AG10803 (cell line): ENCODE measurements around the gene ITGA5.
"Not testable (repeated sequence)": the region's sequence is repeated elsewhere in the genome, so short reads cannot be mapped to it uniquely, and the experiment has no call there.

Experiments
- DNase-seq: peaks from one replicate; pipeline ENCODE4 v3.0.0; 2010; ENCODE audit warnings: low read depth
- H3K4me3 ChIP-seq: 2 replicates; pipeline ENCODE4 v1.5.1; 2011; ENCODE audit warnings: mild to moderate bottlenecking, low read length, control low read depth
- CTCF ChIP-seq: conservative IDR thresholded peaks from 2 replicates; pipeline ENCODE4 v1.5.1; 2011; ENCODE audit warnings: mild to moderate bottlenecking, low read length, control low read depth, inconsistent platforms

Gene ITGA5

DNA sequence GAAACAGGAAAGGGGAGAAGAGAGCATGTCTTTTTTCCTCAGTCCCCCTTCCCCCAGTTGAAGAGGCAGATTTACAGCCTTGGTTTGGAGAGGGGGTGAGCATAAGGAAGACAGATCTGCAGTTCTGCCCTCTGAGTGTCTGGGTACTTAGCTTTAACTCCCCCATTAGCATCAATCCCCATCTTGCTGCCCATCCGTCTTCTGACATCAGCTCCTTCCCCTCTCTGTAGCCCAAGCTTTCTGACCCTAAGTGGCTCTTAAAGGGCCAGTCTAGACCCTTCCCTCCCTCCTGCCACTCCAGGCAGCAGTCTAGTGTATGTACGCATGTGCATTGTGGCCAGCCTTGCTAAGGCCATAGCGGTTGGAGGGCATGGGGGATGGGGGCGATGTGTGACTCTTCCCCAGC is 62.1 kb downstream of the ITGA5 start:
- no peak for DNase-seq
- no peak for TF ChIP-seq CTCF
- H3K4me3 ChIP-seq = no peak overlapping the region

GRCh38 chr12:54356228-54356627 is 62.8 kb downstream of the ITGA5 start:
- no peak for DNase-seq
- no peak overlapping the region for H3K4me3 ChIP-seq
- TF ChIP-seq CTCF = no peak

DNA sequence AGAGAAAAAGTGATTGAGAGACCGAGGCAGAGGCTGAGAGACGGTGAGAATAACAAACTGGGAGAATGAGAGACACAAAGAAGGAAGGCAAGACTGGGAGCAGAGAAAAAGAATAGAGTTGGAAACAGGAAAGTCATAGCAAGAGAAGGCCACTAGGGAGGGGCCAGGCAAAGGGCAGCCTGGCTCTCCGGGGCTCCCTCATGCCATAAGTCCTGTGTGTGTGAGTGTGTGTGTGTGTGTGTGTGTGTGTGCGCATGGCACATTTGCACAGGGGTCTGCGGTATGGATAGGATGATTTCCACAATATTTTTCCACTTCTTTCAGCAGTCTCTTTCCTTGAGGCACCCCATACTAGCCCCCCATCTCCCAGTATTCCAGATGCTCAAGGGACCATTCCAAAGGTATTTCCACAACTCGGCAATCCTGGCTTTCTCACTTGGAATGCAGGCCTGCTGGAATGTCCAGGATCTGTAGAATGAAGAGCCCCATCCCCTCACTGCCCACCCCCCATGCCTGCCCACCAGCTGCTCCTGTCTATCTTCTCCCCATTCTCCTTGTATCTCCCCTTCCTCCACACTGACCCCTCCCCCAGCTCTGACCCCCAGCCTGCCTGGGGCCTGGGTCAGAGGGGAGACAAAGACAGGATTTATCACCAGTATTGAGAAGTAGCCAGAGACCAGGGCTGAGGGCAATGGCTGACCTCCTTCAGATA is 63.8 kb downstream of the ITGA5 start:
- peak; percentile 24; the same call in 1 of the 2 replicates for TF ChIP-seq CTCF
- DNase-seq = no peak
- no peak overlapping the region for H3K4me3 ChIP-seq

GRCh38 chr12:54354271-54354670 is 64.8 kb downstream of the ITGA5 start:
- not testable (repeated sequence) for DNase-seq, H3K4me3 ChIP-seq

DNA sequence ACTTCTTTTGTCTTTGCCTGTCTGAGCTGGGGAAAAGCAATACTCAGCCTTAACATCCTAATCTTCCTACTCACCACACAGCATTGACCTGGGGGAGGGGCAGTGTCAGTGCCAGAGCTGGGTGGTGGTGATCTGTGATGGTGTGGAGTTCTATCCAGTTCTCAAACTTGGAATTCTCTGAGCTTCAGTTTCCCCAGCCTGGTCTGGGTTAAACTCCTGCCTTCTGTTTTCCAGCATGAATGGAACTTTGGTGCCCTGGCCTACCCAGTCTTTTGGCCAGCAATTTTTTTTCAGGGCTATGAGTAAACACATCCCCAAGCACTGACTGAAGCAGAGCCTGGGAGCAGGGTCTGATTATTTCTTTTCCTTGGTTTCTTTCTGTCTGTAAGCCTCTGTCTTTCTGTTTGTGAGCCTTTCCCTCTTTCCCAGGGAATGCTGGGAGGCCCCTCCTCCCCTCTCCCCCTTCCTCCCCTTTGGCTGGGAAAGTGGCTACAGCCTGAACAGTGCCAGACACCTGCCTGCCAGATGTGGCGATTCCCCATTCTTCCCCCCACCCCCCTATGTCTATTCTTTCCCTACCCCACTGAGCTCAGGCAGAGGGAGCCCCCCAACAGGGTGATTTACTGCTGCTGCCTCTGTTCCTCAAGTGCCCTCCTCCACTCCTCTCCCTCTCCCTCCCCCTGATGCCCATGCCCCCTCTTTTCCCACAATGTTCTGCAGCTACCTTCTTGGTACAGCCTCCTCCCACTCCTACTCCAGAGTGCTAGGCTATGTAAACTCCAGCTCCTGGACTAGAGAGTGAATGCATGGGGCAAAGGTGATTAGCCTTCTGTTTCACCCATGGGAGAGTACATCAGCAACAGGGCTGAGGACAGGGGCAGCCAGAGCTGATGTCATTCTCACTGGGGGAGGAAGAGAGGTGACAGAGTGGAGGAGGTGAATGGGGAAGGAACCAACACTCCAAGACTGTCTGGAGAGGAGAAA is 65.9 kb downstream of the ITGA5 start:
- DNase-seq = peak; percentile 81
- no peak for TF ChIP-seq CTCF
- peak overlapping the region; percentile 39 for H3K4me3 ChIP-seq

DNA sequence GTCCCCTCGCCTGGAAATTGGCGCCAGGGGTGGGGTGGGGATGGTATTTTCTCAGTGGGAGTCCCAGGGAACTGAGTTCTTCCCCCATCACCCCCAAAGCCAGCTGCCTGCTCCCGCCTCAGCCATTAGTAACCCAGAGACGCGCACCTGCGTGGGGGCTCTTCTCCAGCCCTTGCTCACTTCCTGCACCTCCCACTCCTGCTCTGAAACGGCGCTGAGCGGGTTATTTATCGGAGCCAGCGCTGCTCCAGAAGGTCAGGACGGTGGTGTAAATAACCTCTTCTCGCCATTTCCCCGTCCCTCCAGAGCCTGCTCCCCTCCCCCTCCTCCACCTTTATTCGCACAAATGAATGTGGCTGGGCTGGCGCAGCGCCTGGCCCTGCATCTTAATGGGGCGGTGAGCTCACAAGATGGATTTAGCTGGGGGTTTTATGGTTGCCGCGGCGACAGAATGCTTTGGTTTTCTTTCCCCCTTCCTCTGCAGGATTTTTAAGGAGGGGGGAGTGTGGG is 67.0 kb downstream of the ITGA5 start:
- TF ChIP-seq CTCF = no peak
- H3K4me3 ChIP-seq = peak overlapping the region; percentile 39
- DNase-seq = peak; percentile 72

GRCh38 chr12:54351341-54351740 is 67.7 kb downstream of the ITGA5 start:
- H3K4me3 ChIP-seq = no peak overlapping the region
- DNase-seq = no peak
- no peak for TF ChIP-seq CTCF
